GM12892 (cell line): ENCODE measurements around the gene LAMB3.

Experiments
- POLR2A ChIP-seq: IDR thresholded peaks from 2 replicates; pipeline ENCODE4 v1.6.1; 2011; ENCODE audit warnings: low read depth, low read length, control low read depth
- POLR2AphosphoS5 ChIP-seq: IDR thresholded peaks from 2 replicates; pipeline ENCODE4 v1.6.1; 2011; ENCODE audit warnings: low read depth, low read length, control low read depth
- TAF1 ChIP-seq: IDR thresholded peaks from 2 replicates; pipeline ENCODE4 v1.6.1; 2011; ENCODE audit warnings: low read depth, mild to moderate bottlenecking, control low read depth, low read length, borderline replicate concordance

DNA sequence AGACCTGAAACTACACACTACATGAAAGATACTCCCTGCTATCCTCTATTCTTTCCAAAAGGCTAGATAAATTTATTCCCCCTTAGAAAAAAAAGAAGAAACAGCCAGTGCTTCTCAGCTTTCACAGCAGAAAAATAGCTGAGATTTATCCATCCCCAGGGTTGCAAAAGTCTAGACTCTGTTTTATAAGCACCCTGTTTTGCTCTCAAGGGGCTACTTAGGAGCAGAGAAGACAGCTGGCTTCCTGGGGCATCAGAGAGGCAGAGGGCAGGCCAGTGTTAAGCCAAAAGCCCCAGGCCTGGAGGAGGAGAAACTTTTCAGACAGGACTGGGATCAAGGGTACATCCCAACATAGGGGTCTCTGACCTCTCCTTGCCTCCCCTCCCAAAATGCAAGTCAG, 3.9 kb downstream of the LAMB3 start:
- TF ChIP-seq POLR2AphosphoS5 (no peak), POLR2A (no peak), TAF1 (no peak)
